Measurements from ENCODE around the gene PIK3R1. TPM values are rescaled to one million over a fixed set of nuclear protein-coding genes. Genes with fewer than 3 reads are reported as not detected.
A peak's percentile ranks its signal among the peaks of the same experiment; 100 is the strongest.

PIK3R1 gene
- total RNA-seq, 1 donor from 2014 or later = 89.7 TPM

DNA sequence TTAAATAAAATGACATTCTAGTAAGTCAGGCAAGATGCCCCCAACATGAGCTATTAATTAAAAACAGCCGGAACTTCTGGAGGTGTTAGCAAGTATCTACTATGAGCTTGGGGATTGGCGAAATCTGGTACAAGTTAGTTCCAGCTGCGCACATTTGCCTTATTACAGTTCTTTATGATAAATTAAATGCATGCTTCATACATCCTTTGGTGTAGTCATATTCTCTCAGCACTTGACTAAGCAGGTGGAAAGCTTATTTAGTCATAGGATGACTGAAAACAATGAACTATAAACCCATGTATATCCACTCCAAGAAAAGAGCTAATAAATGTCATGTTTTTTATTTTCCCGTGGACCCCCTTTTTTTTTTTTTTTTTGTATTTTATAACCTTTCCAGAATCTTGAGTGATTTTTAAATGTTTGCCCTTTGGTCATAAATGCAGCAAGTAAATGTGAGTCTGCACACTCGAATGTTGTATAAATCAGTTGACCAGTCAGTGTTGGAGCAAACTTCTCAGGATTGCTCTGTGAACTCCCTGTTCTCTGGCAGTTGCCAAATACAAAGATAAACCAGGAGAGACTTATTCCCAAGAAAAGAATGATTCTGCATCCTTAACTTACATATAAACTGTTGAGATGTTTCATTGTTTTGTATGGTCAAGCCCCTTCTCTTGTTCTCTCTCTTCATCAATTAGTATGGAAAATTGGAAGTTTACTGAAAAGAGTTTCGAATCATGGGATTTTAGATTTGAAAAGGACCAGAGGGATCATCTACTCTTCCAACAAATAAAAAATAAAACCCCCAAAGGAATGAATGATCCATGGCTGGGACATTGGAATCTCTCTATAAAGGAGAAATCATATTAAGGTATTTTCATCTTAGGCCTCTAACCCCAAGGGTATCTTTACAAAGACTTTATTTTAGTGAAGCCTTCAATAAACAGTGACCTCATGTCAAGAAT, 38.3 kb downstream of the PIK3R1 start:
- Mint-ChIP-seq H3K9me3 (ENCODE audit: low read depth) (no peaks in the 10 kb centered on the region), H3K36me3 (ENCODE audit: insufficient read depth) (no peaks in the 10 kb centered on the region), H3K27ac (no peak overlapping the region), H3K4me1 (ENCODE audit: low read depth) (peaks cover 41% of the 10 kb centered on the region), H3K4me3 (ENCODE audit: low read depth) (no peak overlapping the region), H3K27me3 (no peaks in the 10 kb centered on the region)
- no peak for DNase-seq (ENCODE audit: low spot score, unreplicated experiment)
- TF ChIP-seq, protein P1, sequence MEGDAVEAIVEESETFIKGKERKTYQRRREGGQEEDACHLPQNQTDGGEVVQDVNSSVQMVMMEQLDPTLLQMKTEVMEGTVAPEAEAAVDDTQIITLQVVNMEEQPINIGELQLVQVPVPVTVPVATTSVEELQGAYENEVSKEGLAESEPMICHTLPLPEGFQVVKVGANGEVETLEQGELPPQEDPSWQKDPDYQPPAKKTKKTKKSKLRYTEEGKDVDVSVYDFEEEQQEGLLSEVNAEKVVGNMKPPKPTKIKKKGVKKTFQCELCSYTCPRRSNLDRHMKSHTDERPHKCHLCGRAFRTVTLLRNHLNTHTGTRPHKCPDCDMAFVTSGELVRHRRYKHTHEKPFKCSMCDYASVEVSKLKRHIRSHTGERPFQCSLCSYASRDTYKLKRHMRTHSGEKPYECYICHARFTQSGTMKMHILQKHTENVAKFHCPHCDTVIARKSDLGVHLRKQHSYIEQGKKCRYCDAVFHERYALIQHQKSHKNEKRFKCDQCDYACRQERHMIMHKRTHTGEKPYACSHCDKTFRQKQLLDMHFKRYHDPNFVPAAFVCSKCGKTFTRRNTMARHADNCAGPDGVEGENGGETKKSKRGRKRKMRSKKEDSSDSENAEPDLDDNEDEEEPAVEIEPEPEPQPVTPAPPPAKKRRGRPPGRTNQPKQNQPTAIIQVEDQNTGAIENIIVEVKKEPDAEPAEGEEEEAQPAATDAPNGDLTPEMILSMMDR (IDR thresholded peaks at IDR 0.05; ENCODE audit: unreplicated experiment) = no peak

DNA sequence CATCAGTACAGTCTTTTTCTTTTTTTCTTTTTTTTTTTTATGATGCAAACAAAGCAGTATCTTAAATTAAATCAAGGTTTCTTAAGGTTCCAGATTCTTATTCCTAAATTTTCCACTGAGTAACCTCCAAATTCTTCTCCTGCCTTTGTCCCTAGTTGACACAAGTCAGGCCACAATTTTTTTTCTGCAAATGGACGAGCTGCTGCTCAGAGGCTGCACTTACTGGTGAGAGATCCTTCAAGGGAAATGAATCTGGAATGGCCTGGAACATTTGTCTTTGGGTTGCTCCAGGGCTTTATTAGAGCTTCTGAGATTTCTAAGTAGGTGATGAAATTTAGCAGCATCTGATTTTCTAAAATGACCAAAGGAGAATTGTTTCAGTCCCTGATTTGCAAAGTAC, 39.3 kb downstream of the PIK3R1 start:
- Mint-ChIP-seq H3K27ac (no peak overlapping the region), H3K36me3 (ENCODE audit: insufficient read depth) (no peaks in the 10 kb centered on the region), H3K27me3 (no peaks in the 10 kb centered on the region), H3K4me3 (ENCODE audit: low read depth) (no peak overlapping the region), H3K4me1 (ENCODE audit: low read depth) (peaks cover 38% of the 10 kb centered on the region), H3K9me3 (ENCODE audit: low read depth) (no peaks in the 10 kb centered on the region)
- TF ChIP-seq, protein P1 (IDR thresholded peaks at IDR 0.05; ENCODE audit: unreplicated experiment) = no peak
- no peak for DNase-seq (ENCODE audit: low spot score, unreplicated experiment)

DNA sequence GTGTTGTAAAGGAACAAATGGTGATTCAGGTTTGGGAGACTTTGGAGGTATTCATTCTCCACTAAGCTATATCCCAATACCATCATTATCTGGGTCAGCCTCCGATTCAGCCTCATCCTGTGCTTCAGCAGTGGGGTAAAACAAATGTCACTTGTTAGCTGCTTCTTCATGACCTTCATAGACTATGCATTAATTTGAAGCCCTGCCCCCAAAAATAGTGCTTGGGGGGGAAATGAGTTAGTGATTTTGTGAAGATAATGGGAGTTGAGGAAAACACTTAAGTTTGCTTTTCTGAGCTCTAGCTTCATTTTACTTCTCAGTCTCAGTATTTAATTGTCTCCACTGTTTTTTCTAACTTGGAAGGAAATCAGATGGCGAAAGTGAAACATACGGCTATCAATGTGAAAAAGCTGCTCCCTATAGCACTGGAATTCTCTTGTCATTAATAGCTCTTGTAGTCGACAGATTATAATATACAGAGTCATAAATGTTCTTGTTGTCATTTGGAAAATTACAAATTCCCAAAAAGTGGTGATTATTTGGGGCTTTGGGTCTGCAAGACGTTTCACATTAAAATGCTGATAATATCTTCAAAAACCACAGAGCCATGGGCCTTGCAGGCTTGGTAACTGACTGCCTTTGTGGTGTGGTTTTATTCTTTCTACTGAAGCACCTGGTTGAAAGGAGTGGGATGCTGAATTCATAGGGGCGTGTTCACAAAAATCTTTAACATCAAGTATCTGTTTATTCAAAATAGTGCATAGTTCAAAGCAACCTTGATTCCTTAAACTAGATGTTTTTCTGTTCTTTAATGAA, 40.0 kb downstream of the PIK3R1 start:
- H3K27ac Mint-ChIP-seq = no peak overlapping the region
- no peak overlapping the region for H3K4me3 Mint-ChIP-seq (ENCODE audit: low read depth)
- DNase-seq (ENCODE audit: low spot score, unreplicated experiment) = no peak
- H3K4me1 Mint-ChIP-seq (ENCODE audit: low read depth) = peaks cover 33% of the 10 kb centered on the region
- TF ChIP-seq, protein P1 (IDR thresholded peaks at IDR 0.05; ENCODE audit: unreplicated experiment) = no peak
- no peaks in the 10 kb centered on the region for H3K36me3 Mint-ChIP-seq (ENCODE audit: insufficient read depth)
- H3K27me3 Mint-ChIP-seq = no peaks in the 10 kb centered on the region
- H3K9me3 Mint-ChIP-seq (ENCODE audit: low read depth) = no peaks in the 10 kb centered on the region

DNA sequence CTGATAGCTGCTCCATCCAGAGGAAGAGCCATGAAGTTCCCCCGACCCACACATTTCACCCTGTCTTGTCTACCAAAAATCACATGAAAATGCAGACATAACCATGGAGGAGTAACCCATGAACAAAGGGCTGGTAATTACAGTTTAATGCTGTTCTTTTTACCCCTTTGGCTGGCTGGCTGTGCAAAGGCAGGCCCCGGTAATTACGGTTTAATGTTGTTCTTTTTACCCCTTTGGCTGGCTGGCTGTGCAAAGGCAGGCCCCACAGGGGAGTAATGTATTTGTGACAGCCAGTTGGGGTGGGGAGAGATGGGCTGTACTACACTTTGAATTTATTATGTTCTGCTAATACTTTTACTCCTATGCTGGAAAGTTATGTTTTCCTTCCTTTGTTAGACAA, 41.7 kb downstream of the PIK3R1 start:
- no peaks in the 10 kb centered on the region for H3K27me3 Mint-ChIP-seq

DNA sequence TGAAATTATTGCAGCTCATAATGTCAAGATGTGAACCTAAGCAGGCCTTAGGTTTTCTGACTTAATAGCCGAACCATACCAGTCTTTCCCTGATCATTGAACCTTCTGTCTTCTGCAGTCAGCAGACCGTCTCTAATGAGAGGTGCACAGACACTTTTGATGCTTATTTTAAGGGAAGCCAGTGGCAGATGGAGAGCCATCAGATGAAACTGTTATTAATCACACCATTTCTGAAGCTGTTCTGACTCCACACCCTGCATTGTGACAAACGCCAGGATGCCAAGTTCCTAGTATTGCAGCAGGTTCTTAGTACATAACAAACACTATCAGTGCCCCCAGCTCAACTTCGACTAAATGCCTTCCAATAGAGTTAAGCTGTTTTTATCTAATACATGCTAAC, 43.0 kb downstream of the PIK3R1 start:
- Mint-ChIP-seq H3K4me1 (ENCODE audit: low read depth) (peaks cover 10% of the 10 kb centered on the region), H3K9me3 (ENCODE audit: low read depth) (no peaks in the 10 kb centered on the region), H3K36me3 (ENCODE audit: insufficient read depth) (no peaks in the 10 kb centered on the region), H3K27me3 (no peaks in the 10 kb centered on the region), H3K4me3 (ENCODE audit: low read depth) (no peak overlapping the region), H3K27ac (no peak overlapping the region)
- TF ChIP-seq, protein P1 (IDR thresholded peaks at IDR 0.05; ENCODE audit: unreplicated experiment) = no peak
- DNase-seq (ENCODE audit: low spot score, unreplicated experiment) = no peak

More for the DNA sequence above, 41.7 kb downstream of the PIK3R1 start:
- Mint-ChIP-seq H3K4me1 (ENCODE audit: low read depth) (peaks cover 19% of the 10 kb centered on the region), H3K27ac (peak overlapping the region; percentile 30), H3K4me3 (ENCODE audit: low read depth) (no peak overlapping the region), H3K9me3 (ENCODE audit: low read depth) (no peaks in the 10 kb centered on the region), H3K36me3 (ENCODE audit: insufficient read depth) (no peaks in the 10 kb centered on the region)
- TF ChIP-seq, protein P1 (IDR thresholded peaks at IDR 0.05; ENCODE audit: unreplicated experiment) = no peak
- DNase-seq (ENCODE audit: low spot score, unreplicated experiment) = no peak
